GM19035 (cell line): Measurements from ENCODE around the gene PLSCR3.
"Not testable (repeated sequence)": the region's sequence is repeated elsewhere in the genome, so short reads cannot be mapped to it uniquely, and the experiment has no call there.

Source experiments
- ATAC-seq: cut with Tn5 transposase; IDR thresholded peaks from one replicate; pipeline ENCODE4 v1.9.1; 2021; ENCODE audit not compliant: unreplicated experiment

PLSCR3 gene

DNA sequence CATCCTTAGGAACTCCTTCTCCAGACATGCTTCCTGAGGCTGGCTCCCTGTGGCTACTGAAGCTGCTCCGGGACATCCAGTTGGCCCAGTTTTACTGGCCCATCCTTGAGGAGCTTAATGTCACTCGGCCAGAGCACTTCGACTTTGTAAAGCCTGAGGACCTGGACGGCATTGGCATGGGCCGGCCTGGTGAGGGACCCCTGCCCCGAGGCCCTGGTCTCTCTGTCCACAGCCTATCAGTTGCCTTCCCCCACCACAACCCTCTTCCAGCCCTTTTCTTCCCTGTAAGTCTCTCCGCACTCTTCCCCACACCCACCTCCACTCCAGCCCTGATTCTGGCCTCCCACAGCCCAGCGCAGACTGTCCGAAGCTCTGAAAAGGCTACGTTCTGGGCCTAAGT, 11.4 kb downstream of the PLSCR3 start:
- ATAC-seq: no peak

DNA sequence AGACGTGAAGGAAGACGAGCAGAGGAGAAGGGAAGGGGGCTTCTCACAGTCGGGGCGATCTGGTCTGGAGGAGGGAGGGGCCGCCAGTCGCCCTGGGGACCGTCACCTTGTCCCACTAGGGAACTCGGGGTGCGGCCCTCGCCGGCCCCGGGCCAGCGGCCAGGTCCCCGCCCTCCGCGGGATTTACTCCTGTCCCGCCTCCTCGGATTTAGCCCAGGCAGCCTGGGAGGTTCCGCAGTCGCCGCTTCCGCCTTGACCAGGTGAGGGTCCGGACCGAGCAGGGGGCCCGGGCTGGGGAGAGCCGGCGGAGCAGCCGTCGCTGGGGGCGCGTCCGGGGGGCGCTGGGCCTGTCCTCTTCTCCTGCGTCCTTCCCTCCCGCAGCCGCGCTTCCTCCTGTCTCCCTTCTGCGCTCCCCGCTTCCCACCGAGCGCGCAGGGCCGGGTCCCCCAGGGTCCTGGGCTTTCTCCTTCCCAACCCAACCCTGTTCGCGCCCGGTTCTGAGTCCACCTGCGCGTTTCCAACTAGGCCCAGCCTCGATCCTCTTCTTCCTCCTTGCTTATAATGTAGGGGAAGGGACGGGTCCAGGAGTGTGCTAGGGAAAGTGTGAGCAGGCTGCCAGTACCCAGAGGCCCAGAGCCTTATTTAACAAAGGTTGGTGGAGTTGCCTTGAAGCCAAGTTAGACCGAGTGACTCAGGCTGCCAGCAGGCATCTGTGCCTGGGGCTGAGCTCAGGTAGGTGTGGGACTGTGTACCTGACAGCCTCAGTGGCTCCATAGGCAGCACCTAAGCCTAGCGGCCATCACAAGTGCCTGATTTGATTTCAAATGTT, 13.3 kb downstream of the PLSCR3 start, which contains the start of gene TNK1:
TNK1 (plus strand) TSS at position 235 of the 829 bp plus-strand sequence. CDS start 1,838 bp downstream, outside the sequence.
- no peak for ATAC-seq

DNA sequence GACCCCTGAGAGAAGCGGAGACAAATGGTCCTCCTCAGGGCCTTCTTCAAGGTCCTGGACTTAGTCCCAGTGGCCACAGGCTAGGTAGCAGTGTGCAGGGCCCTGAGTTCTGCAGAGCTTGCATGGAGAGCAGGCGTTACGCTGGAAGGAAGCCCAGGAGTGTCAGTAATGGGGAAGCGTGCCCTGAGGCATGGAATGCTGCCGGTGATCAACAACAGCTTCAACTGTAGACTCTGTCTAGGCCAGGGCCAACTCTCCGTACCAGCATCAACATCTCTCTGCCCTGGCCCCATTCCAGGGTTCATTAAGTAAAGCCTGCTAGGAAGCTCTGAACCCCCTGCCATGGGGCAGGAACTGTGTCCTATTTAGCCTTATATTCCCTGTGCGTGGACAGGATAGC, 14.0 kb downstream of the PLSCR3 start:
- no peak for ATAC-seq

DNA sequence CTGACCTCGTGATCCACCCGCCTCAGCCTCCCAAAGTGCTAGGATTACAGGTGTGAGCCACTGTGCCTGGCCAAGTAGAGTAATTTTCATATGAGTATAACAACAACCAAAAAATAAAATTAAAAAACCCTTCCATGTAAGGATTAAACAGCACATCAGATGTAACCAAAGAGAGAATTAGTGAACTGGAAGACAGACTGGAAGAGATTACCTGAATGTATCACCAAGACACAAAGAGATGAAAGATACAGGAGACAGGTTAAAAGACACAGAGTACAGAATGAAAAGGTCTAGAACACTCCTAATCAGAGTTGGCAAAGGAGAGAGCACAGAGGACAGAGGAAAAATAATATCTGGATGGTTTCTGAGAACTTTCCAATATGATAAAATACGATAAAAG, 15.2 kb downstream of the PLSCR3 start:
- no peak for ATAC-seq

DNA sequence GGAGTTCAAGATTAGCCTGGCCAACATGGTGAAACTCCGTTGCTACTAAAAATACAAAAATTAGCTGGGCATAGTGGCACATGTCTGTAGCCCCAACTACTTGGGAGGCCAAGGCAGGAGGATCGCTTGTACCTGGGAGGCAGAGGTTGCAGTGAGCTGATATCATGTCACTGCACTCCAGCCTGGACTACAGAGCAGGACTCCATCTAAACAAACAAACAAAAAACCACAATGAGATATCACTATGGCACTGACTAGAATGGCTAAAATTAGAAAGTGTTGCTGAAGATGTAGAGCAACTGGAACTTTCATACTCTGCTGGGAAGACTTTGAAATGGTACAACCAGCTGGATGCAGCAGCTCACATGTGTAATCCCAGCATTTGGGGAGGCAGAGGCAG, 20.0 kb downstream of the PLSCR3 start:
- no peak for ATAC-seq

DNA sequence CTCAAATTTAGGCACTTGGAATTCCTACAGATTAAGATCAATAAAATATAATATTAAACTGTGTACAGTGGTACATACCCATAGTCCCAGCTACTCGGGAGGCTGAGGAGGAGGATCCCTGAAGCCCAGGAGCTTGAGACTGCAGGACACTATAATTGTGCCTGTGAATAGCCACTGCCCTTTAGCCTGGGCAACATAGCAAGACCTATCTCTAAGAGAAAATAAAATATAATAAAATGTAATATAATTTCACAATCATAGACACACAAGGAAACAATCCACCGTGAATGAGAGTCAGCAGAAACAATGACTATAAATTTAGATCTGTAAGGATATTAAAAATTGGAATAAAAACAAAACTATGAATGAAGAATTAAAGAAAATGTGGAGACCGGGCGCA, 23.5 kb downstream of the PLSCR3 start:
- no peak for ATAC-seq

DNA sequence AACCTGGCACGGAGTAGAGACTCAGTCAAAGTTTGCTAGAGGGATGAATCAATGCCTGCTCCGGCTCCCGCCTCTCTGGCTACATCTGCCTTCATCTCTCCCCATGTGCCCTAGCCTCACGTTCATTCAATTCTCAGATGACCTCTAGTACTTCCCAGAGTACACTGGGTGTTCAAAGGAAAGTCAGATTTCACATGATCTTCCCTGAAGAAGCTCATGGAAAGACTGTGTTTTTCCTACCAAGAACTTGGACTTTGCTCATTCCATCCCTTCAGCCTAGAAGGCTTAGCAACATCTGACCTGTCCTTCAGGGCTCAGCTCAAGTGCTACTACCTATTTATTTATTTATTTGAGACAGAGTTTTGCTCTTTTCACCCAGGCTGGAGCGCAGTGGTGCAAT, 24.5 kb downstream of the PLSCR3 start:
- ATAC-seq: no peak

DNA sequence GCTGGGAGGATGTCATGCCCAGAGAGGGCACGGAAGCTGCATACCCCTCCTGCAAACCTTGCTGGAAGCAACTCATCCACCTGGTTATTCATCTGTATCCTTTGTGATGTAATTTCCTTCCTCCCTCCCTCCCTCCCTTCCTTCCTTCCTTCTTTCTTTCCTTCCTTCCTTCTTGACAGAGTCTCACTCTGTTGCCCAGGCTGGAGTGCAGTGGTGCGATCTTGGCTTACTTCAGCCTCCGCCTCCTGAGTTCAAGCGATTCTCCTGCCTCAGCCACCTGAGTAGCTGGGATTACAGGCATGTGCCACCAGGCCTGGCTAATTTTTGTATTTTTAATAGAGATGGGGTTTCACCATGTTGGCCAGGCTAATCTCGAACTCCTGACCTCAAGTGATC, 25.7 kb downstream of the PLSCR3 start:
- ATAC-seq: not testable (repeated sequence)

DNA sequence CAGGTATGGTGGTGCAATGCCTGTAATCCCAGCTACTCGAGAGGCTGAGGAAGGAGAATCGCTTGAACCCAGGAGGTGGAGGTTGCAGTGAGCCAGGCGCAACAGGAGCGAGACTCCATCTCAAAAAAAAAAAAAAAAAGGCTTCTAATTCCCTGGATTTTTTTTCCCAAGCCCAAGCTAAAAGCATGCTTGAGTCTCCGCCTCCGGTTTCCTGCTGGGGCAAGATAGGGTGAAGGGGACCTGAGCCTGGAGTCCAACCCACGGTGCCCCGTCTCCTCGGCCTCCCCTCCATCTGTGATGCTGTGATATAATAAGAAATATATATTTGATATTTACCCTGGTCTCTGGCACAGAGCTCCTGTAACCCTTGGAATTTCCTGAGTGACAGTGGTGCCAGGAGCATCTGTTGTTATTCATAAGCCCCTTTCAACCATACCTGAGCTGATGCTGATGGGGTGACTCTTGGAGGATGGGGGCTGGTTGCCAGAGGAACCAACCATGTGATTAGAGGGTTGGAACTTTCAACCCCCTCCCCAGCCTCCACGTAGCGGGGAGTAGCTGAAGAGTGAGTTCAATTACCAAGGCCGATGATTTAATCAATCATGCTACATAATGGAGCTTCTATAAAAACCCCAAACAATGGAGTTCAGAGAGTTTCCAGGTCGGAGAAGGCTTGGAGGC, 26.3 kb downstream of the PLSCR3 start:
- no peak for ATAC-seq

DNA sequence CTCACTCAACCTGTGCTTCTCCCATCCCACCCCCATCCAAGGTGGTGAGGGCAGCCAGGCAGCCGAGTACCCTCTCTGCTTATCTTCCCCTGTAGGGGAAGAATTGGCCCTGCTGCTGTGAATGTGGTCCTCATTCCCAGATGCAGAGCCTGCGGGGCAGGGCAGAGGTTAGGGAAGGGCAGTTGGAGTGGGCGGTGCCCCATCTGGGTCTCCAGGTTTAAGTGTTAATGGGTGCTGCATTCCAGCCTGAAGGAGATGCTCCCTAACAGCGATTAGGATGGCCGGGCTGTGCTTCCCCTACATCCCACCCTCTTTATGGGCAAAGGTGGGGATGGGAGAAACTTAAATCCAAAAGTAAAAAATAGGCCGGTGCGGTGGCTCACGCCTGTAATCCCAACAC, 27.2 kb downstream of the PLSCR3 start:
- no peak for ATAC-seq

DNA sequence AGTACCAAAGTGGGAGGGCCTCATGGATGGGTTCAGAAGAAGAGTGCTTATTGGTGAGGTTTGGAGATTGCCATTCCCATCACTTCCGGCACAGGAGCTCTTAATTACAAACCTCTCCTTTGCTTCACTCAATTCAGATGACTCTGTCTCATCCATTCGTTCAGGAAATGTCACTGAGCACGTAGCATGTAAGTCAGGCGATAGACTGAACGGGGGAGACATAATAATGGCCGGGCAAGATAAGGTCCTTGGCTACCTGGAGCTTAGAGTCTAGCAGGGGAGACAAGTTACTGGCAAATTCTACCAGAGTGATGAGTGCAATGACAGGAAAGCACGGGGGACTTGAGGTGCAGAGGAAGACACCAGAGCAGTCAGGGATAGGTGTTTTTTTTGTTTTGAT, 28.4 kb downstream of the PLSCR3 start:
- not testable (repeated sequence) for ATAC-seq

DNA sequence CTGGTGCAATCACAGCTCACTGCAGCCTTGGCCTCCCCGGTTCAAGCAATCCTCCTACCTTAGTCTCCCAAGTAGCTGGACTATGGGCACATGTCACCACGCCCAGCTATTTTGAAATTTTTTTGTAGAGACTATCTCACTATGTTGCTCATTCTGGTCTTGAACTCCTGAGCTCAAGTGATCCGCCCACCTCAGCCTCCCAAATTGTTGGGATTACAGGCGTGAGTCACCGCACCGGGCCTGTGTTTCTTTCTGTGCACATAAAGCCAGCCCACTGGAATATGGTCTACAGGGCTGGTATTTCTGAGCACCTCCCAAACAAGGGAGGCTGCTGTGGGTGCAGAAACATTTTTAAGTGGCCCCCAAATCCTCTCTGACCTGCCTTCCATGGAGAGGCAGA, 31.0 kb downstream of the PLSCR3 start:
- ATAC-seq: no peak

DNA sequence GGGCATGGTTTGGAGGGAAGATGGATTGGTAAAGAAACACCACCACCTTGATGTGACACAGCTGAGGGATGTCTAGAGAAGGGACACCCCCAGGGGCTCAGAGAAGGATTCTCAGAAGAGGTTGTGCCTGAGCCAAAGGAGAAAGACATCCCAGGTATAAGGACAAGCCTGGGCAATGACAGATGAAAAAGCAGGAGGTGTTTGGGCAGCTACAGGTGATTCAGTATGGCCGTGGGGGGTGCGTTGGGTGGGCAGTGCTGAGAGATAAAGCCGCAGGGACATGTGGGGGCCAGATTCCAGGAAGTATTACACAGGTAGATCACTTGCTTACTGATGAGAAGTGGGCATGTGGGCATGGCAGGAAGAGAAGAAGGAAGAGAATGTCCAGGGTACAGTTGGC, 32.4 kb downstream of the PLSCR3 start:
- no peak for ATAC-seq

DNA sequence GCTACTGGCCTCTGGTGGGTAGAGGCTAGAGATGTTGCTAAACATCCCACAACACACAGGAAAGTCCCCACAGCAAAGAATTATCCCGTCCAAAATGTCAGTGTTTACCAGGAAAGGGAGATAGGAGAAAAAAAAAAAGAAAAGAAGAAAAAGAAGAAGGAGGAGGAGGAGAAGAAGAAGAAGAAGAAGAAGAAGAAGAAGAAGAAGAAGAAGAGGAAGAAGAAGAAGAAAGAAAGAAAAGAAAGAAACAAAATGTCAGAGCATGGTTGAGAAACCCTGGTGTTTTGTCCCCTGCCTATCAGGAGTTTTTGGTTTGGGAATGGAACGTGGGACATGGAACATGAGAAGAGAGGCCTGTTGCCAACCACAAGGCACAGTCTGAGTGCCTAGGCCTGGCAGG, 36.9 kb downstream of the PLSCR3 start:
- ATAC-seq: no peak

DNA sequence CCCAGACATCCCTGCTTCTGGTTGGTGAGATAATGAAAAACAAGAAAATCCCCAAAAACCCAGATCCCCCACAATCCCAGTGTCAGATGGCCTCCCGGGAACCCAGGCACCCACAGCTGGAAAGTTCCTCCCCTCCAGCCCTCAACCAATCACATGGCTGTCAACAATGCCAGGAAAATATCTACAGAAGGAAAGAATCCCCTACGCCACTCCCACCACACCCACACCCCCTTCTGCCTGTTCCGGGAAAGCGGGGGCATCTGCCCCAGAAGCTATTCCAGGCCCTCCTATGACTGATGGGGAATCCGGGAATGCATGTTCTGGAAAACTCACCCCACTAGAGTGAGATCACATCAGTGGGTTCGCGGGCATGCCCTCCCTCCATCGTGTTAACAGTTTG, 37.6 kb downstream of the PLSCR3 start:
- no peak for ATAC-seq

DNA sequence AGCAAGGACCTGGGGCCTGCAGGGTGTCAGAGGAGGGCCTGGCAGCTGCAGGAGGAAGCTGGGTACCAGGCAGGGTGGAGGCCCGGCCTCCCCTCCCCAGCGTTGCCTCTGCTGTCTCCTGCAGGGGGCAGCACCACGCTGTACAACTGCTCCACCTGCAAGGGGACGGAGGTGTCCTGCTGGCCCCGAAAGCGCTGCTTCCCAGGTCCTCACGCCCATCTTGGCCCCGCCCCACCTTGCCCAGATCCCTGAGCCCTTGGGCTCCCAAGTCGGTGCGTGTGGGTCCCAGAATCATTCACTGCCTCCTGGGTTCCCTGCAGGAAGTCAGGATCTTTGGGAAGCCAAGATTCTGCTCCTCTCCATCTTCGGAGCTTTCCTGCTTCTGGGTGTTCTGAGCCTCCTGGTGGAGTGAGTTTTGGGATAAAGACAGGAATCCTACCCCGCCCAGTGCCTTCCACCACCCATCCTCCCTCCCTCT, 38.2 kb downstream of the PLSCR3 start:
- ATAC-seq: no peak

DNA sequence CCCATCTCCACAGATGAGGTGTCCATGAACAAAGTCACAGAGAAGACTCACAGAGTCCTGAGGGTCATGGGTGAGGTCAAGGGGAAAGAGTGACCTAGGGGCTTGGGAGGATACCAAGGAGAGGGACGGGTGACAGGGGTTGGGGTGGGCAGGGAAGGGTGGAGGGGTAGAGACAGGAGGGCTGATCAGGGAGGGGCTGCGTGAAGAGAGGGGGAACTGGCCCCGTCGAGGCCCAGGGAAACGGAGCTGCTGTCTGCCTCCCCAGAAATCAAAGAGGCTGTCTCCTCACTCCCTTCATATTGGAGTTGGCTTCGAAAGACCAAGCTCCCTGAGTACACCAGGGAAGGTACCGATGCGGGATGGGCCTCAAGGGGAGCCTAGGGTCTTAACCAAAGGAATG, 38.8 kb downstream of the PLSCR3 start:
- ATAC-seq: no peak

DNA sequence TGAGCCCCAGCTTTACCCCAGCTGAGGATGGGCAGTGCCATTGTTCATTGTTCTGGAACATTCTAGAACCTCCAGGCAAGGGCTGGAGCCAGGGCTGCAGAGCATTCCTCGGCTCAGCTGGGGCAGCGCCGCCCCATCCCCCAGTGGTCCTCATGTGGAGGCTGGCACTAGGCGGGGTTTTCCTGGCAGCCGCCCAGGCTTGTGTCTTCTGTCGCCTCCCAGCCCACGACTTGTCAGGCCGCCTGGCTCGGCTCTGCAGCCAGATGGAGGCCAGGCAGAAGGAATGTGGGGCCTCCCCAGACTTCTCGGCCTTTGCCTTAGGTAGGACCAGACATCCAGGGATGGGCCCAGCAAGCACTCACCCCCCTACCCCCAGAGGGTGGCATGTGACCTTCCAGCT, 39.3 kb downstream of the PLSCR3 start, which contains the start of gene TMEM95:
TMEM95 (plus strand) TSS at position 104 of the 400 bp plus-strand sequence; CDS start at position 153, 49 bp downstream.
- no peak for ATAC-seq

DNA sequence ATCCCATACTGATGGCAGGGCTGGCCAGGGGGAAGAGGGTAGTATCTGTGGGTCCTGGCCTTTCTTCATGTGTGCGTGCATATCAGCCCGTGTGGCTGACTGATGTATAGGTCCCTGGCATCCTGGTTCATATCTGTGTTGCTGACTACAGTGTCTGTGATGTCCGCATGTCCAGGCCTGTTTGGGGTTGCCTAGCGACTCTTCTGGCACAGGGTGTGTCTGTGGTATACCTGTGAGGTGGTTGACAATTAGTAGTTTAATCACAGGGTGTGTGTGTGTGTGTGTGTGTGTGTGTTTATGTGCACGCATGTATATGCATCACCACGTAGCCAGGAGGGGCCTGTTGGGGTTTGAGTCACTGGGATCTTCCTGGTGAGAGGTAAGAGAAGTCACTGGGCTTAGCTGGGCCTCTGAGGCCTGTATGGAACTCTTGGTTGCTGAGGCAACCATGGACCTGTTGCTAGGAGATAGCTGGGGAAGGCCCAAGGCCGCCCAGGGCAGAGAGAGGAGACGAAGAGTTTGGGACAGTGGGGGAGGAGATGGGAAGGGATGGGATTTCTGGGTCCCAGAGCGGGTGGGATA, 40.0 kb downstream of the PLSCR3 start:
- ATAC-seq: no peak

DNA sequence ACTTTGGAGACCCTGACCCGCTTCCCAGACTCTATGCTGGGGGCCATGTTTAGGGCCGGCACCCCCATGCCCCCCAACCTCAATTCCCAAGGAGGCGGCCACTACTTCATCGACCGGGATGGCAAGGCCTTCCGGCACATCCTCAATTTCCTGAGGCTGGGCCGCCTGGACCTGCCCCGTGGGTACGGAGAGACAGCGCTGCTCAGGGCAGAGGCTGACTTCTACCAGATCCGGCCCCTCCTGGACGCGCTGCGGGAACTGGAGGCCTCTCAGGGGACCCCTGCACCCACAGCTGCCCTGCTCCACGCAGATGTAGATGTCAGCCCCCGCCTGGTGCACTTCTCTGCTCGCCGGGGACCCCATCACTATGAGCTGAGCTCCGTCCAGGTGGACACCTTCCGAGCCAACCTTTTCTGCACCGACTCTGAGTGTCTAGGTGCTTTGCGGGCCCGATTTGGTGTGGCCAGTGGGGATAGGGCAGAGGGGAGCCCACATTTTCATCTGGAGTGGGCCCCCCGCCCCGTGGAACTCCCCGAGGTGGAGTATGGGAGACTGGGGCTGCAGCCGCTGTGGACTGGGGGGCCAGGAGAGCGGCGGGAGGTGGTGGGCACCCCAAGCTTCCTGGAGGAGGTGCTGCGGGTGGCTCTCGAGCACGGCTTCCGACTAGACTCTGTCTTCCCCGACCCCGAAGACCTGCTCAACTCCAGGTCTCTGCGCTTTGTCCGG, 41.3 kb downstream of the PLSCR3 start:
- ATAC-seq: no peak

DNA sequence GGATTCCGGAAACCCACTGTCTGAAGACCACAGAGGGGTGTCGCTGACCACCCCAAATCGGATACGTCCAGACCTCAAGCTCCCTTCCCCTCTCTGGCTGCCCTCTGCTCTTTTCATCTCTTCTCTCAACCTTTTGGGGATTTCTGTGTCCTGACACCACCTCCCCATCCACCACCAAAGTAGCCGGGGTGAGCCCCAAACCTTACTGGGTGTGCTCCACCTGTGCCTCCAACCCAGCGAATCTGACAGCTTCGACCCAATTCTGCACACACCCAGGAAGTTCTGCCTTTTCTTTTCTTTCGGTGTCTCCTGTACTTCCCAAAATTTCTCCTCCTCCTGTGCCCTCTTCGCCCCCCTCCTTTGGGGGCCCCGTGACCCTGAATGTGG, 41.8 kb downstream of the PLSCR3 start:
- ATAC-seq: no peak
